OCI-M1 (cell line): ENCODE results near the gene MOV10L1.
"Not testable (repeated sequence)": the region's sequence is repeated elsewhere in the genome, so short reads cannot be mapped to it uniquely, and the experiment has no call there.

Source experiments
- DNase-seq: peaks from one replicate; lab custom pipeline; 2025; lab: John Stamatoyannopoulos, UW

The MOV10L1 gene

DNA sequence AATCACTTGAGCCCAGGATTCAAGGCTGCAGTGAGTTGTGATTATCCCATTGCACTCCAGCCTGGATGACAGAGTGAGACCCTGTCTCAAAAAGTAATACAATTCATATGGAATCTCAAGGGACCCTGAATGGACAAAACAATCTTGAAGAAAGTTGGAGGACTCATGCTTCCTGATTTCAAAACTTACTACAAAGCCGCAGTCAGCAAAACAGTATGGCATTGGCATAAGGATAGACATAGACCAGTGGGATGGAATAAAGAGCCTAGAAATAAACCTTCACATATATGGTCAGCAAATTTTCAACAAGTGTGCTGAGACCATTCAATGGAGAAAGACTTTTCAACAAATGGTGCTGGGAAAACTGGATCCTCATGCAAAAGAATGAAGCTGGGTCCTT lies 113.5 kb downstream of the MOV10L1 start:
- DNase-seq, result no peak

DNA sequence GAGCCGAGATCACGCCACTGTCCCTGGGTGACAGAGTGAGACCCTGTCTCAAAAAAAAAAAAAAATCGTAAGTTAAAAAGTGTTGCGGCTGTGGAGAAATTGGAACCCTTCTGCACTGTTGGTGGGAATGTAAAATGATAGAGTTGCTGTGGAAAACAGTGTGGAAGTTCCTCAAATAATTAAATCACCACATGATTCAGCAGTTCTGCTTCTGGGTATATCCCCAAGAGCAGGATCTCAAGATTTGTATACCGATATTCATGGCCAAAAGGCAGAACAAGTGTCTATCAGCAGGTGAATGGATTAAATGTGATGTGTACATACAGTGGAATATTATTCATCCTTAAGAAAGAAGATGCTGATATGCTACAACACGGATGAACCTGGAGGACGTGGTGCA lies 114.8 kb downstream of the MOV10L1 start:
- no peak for DNase-seq

- DNase-seq, result not testable (repeated sequence)
Observed at GRCh38 chr22:50204998-50205397, 115.2 kb downstream of the MOV10L1 start.

GRCh38 chr22:50205781-50206569 lies 116.2 kb downstream of the MOV10L1 start:
- DNase-seq, result no peak

DNA sequence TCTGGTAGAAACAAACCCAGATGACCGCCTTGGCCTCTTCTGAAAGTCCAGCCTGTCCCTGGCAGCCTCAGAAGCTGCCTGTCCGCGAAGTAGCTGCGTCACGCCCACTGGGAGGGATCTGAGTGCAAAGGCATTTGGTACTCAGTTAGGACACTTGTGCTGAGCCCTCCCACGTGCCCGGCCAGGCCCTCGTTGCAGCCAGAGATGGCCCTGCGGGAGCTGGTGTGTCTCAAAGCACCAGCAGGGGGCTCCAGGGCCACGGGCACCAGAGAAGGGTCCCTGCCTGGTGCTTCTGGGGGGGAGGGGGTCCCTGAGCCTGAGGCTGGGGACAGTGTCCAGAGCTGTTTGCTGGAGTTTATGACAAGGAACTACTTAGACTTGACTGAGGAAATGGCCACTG lies 116.8 kb downstream of the MOV10L1 start:
- DNase-seq, result peak; percentile 30

GRCh38 chr22:50207383-50208140 lies 117.8 kb downstream of the MOV10L1 start:
- DNase-seq, result no peak

DNA sequence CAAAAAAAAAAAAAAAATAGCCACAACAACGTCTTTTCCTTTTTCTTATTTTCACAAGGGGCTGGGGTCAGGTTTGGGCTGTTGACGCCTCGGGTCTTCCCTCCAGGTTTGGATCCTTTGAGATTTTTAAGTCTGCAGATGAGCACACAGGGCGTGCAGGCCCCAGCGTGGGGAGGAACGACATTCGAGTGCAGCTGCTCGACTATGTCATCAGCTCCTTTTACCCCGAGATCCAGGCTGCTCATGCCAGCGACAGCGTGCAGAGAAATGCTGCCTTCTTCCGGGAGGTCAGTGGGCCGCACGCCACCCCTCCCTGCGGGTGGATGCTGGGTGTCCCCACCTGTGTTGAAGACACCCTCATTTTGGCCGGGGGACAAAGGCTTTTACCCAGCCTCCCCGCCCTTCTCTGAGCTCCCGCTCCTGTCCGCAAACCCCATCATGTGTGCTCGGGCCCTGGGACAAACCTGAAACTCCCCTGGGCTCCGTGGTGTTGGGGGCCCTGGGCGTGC lies 118.7 kb downstream of the MOV10L1 start:
- DNase-seq, result no peak

DNA sequence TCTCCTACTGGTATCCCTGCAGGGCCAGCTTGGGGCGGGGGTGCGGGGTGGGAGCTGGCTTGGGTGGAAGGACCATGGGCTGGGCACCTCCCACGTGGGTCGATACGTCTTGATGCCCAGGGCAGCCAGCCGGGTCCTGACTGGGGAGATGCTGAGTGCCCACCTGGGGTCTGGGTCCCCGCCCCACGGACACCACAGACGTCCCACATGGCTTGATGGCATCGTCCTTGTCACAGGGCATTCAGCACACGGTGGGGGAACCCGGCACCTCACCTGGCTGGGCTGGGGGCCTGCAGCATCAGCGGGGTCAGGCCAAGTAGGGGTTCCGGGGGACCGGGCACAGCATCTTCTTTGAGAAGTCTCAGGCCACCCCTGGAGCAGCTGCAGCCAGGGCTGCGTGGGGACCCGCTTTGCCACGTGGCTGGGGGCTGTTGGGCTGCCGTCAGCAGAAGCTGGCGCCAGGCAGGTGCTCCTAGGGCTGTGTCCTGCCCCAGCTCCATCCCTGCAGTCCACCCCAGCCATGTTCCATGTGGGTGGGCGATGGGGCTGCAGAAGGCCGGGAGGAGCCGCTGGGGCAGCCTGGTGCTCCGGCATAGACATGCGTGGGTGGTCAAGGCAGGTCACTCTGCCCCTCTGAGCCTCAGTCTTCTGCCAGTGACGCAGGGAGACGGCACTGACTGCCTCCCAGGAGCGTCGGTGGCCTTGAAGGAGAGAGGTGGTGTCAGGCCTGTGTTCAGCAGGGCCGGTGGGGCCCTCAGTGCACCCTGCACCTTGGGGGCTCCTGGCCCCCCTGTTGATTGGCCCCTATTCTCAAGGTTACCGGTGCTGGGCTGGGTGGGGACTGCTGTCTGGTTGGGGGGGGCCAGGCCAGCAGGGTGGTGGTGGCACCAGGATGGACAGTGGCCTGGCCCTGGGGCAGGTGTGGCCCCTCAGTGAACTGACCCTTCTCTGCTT lies 119.4 kb downstream of the MOV10L1 start:
- DNase-seq, result no peak

DNA sequence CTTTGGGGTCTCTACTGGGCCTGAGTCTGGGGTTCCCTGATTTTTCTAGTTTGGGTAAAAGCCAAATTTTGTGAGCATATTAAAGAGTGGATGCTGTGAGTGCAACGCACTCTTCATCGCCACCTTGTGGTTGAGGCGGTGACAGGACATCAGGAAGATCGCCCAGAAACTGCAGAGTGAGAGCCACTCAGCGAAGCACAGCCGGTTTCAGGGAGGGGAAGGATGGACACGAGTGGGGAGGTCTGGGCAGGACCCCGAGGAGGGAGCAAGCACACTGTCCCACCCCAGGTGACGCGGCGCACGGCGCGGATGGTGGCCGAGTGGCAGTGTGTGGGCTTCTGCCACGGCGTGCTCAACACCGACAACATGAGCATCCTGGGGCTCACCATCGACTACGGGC lies 120.1 kb downstream of the MOV10L1 start:
- peak; percentile 72 for DNase-seq

- no peak for DNase-seq
Observed at GRCh38 chr22:50210378-50211139, 120.8 kb downstream of the MOV10L1 start.

DNA sequence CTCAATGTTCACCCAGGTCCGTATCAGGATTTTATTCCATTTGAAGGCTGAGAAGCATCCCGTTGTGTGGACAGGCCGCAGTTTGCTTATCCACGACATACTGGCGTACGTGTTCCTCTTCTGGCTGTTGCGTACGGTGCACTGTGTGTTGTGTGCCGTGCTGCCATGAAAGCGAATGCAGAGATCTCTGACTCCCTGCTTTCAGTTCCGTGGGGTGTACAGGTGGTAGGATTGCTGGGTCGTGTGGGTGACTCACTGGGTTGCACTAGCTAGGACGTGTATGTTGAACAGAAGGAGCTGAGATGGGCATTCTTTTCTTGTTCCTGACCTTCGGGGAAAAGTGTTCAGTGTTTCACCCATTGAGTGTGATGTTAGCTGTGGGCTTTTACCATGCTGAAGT lies 121.3 kb downstream of the MOV10L1 start:
- DNase-seq, result no peak
